GM20000 (cell line): ENCODE results near the gene TUBA1B.
A peak's percentile ranks its signal among the peaks of the same experiment; 100 is the strongest.

Experiments
- DNase-seq: peaks from one replicate; pipeline ENCODE4 v3.0.0; 2012; ENCODE audit warnings: low spot score
- CTCF ChIP-seq: IDR thresholded peaks from 2 replicates; pipeline ENCODE4 v1.5.1; 2012; ENCODE audit warnings: mild to moderate bottlenecking, control low read depth; ENCODE audit errors: extremely low read depth, missing control alignments

Gene TUBA1B

GRCh38 chr12:49121047-49121696 lies 10.0 kb downstream of the TUBA1B start:
- DNase-seq, result no peak
- TF ChIP-seq CTCF, result no peak

GRCh38 chr12:49111206-49111605 lies 20.0 kb downstream of the TUBA1B start:
- no peak for TF ChIP-seq CTCF
- no peak for DNase-seq

GRCh38 chr12:49110464-49111155 lies 20.6 kb downstream of the TUBA1B start, which contains the start of gene LMBR1L:
Gene LMBR1L (minus strand): TSS chr12:49110847. CDS start chr12:49110555, 292 bp downstream.
- DNase-seq, result peak; percentile 96
- TF ChIP-seq CTCF, result no peak

GRCh38 chr12:49109641-49110463 lies 21.3 kb downstream of the TUBA1B start:
- no peak for TF ChIP-seq CTCF

GRCh38 chr12:49108958-49109404 lies 22.2 kb downstream of the TUBA1B start:
- DNase-seq, result no peak
- no peak for TF ChIP-seq CTCF

More at GRCh38 chr12:49109641-49110463, 21.3 kb downstream of the TUBA1B start:
- DNase-seq, result peak; percentile 49

- DNase-seq, result no peak
- TF ChIP-seq CTCF, result no peak
Measured at GRCh38 chr12:49105504-49106084, 25.6 kb downstream of the TUBA1B start.
